HCT116 (cell line): ENCODE results near the gene G6PC2. TPM values are rescaled to one million over a fixed set of nuclear protein-coding genes. Genes with fewer than 3 reads are reported as not detected.

ENCODE experiments used
- ATAC-seq: fragments of 200-7000 bp; cut with Tn5 transposase; 2 replicates; pipeline ENCODE4 v1.9.1; 2020; ENCODE audit warnings: mild to moderate bottlenecking, moderate library complexity
- BruUV-seq: library from RNA; stranded (reverse); fragments of 400-500 nt; replicated peaks from 2 replicates; lab custom pipeline; 2021; lab: Mats Ljungman, UMichigan
- CTCF ChIA-PET: fragments of 300-600 bp; sonication (Branson Sonifier 250); formaldehyde crosslinking; loops from one replicate; lab custom pipeline; 2021; ENCODE audit warnings: antibody characterized with exemption; lab: Charles Lee
- POLR2A ChIA-PET: fragments of 300-600, 350-600 bp; sonication (Branson Sonifier 250); formaldehyde crosslinking; loops from one replicate; lab custom pipeline; 2021; ENCODE audit warnings: antibody characterized with exemption; lab: Charles Lee
- RAD21 ChIA-PET, 2 experiments: fragments of 300-600 bp; sonication (Branson Sonifier 250); formaldehyde crosslinking; loops; one replicate each; lab custom pipeline; 2023; ENCODE audit warnings: low total read pairs in 2 of 2; ENCODE audit not compliant: uncharacterized antibody in 2 of 2, unreplicated experiment in 2 of 2, low non-redundant PET in 1 of 2; lab: Charles Lee
- DNase-seq: peaks from one replicate; pipeline ENCODE4 v3.0.0-alpha.2; 2010; ENCODE audit warnings: low read depth, low spot score
- H2AFZ ChIP-seq: fragments of 200-600 bp; shearing (Covaris generic), sonication (generic); 2 replicates; pipeline ENCODE4 v1.6.1; 2017; ENCODE audit warnings: low read depth, mixed run types, mixed read lengths, antibody characterized with exemption, low read length; ENCODE audit not compliant: poor library complexity, severe bottlenecking
- H3K27ac ChIP-seq: 2 replicates; pipeline ENCODE4 v1.5.1; 2012; ENCODE audit warnings: low read depth, low read length
- H3K27me3 ChIP-seq: fragments of 200-600 bp; sonication (generic); 2 replicates; pipeline ENCODE4 v1.6.1; 2016; ENCODE audit warnings: mixed run types, low read length, mixed read lengths; ENCODE audit not compliant: insufficient read depth
- H3K36me3 ChIP-seq, 2 experiments: fragments of 200-500 bp in 1 of 2; fragments of 200-600 bp in 1 of 2; sonication (Bioruptor generic) in 1 of 2; sonication (generic) in 1 of 2; 2 replicates each; pipeline versions ENCODE4 v1.5.1 to v1.6.1; 2014 to 2016; ENCODE audit warnings: low read length in 2 of 2, inconsistent platforms in 1 of 2, mixed read lengths in 1 of 2, mixed run types in 1 of 2; ENCODE audit not compliant: insufficient read depth in 2 of 2, control insufficient read depth in 1 of 2
- H3K4me1 ChIP-seq, 2 experiments: fragments of 200-600 bp in 1 of 2; sonication (generic) in 1 of 2; 2 replicates each; pipeline versions ENCODE4 v1.5.1 to v1.6.1; 2012 to 2017; ENCODE audit warnings: low read length in 2 of 2, inconsistent platforms in 1 of 2, mild to moderate bottlenecking in 1 of 2, mixed read lengths in 1 of 2, mixed run types in 1 of 2, moderate library complexity in 1 of 2; ENCODE audit not compliant: insufficient read depth in 2 of 2, control insufficient read depth in 1 of 2
- H3K4me2 ChIP-seq: fragments of 200-600 bp; sonication (generic); 2 replicates; pipeline ENCODE4 v1.6.1; 2017; ENCODE audit warnings: mixed run types, low read length, mixed read lengths
- H3K4me3 ChIP-seq, 2 experiments: fragments of 200-600 bp in 1 of 2; sonication (generic) in 1 of 2; replicated peaks in 1 of 2; 2 replicates each; pipeline ENCODE4 v1.5.1; 2011 to 2016; ENCODE audit warnings: low read length in 2 of 2, control low read depth in 1 of 2, low read depth in 1 of 2, mild to moderate bottlenecking in 1 of 2, mixed read lengths in 1 of 2, mixed run types in 1 of 2
- H3K79me2 ChIP-seq: fragments of 200-600 bp; sonication (generic); 2 replicates; pipeline ENCODE4 v1.6.1; 2017; ENCODE audit warnings: mild to moderate bottlenecking, mixed run types, low read length, moderate library complexity, mixed read lengths; ENCODE audit not compliant: insufficient read depth
- H3K9ac ChIP-seq: fragments of 200-600 bp; sonication (generic); 2 replicates; pipeline ENCODE4 v1.6.1; 2016; ENCODE audit warnings: low read length, mixed read lengths
- H3K9me2 ChIP-seq: fragments of 200-600 bp; sonication (generic), shearing (Covaris generic); 2 replicates; pipeline ENCODE4 v1.6.1; 2017; ENCODE audit warnings: mixed run types, mild to moderate bottlenecking, moderate library complexity; ENCODE audit not compliant: insufficient read depth
- H3K9me3 ChIP-seq, 2 experiments: fragments of 200-500 bp in 1 of 2; fragments of 200-600 bp in 1 of 2; sonication (Bioruptor generic) in 1 of 2; sonication (generic) in 1 of 2; 2 replicates each; pipeline ENCODE4 v1.6.1; 2014 to 2017; ENCODE audit warnings: low read length in 2 of 2, mixed read lengths in 2 of 2, inconsistent platforms in 1 of 2, low read depth in 1 of 2, mild to moderate bottlenecking in 1 of 2, mixed run types in 1 of 2, moderate library complexity in 1 of 2; ENCODE audit not compliant: control insufficient read depth in 1 of 2, insufficient read depth in 1 of 2
- H4K20me1 ChIP-seq: fragments of 200-600 bp; sonication (generic), shearing (Covaris generic); 2 replicates; pipeline ENCODE4 v1.6.1; 2017; ENCODE audit warnings: mixed run types, mild to moderate bottlenecking, moderate library complexity; ENCODE audit not compliant: insufficient read depth
- CBX3 ChIP-seq: IDR thresholded peaks from 2 replicates; pipeline ENCODE4 v1.6.1; 2012; ENCODE audit warnings: low read depth
- FOSL1 ChIP-seq: IDR thresholded peaks from 2 replicates; pipeline ENCODE4 v1.6.1; 2012; ENCODE audit warnings: low read depth
- MAX ChIP-seq: IDR thresholded peaks from 2 replicates; pipeline ENCODE4 v1.6.1; 2012
- POLR2A ChIP-seq: IDR thresholded peaks from 2 replicates; pipeline ENCODE4 v1.7.0; 2011; ENCODE audit warnings: borderline replicate concordance; ENCODE audit not compliant: insufficient read depth, insufficient read length; ENCODE audit errors: extremely low read depth
- SP1 ChIP-seq: IDR thresholded peaks from 2 replicates; pipeline ENCODE4 v1.6.1; 2012; ENCODE audit warnings: low read depth
- ZBTB33 ChIP-seq: IDR thresholded peaks from 2 replicates; pipeline ENCODE4 v1.6.1; 2011; ENCODE audit warnings: mild to moderate bottlenecking, low read length, moderate library complexity; ENCODE audit not compliant: insufficient replicate concordance; ENCODE audit errors: extremely low read depth
- ZNF274 ChIP-seq: fragments of 200-500 bp; sonication (Bioruptor generic); IDR thresholded peaks from 2 replicates; pipeline ENCODE4 v1.6.1; 2014; ENCODE audit warnings: mild to moderate bottlenecking, low read depth, low read length, inconsistent platforms
- intact Hi-C: fragments of 100-400 bp; cut with micrococcal nuclease; formaldehyde crosslinking; loops from 2 replicates; pipeline ENCODE4 v1.10.0; 2022
- total RNA-seq: library from RNA; stranded (reverse); gene quantifications from one replicate; pipeline ENCODE4 v1.2.1, GENCODE V29; 2021; ENCODE audit not compliant: unreplicated experiment
- TF ChIP-seq, protein P1 (sequence below): IDR thresholded peaks from 2 replicates; pipeline ENCODE4 v1.6.1; 2012; ENCODE audit warnings: low read depth
- TF ChIP-seq, protein P2 (sequence below), 3 experiments: fragments of 200-600 bp in 1 of 3; sonication (generic) in 1 of 3; IDR thresholded peaks in 2 of 3; conservative IDR thresholded peaks in 1 of 3; 2 replicates each; pipeline ENCODE4 v1.5.1; 2012 to 2017; ENCODE audit warnings: low read depth in 2 of 3, low read length in 2 of 3, antibody characterized with exemption in 1 of 3, borderline replicate concordance in 1 of 3, control low read depth in 1 of 3, mild to moderate bottlenecking in 1 of 3, mixed read lengths in 1 of 3, mixed run types in 1 of 3, moderate library complexity in 1 of 3; ENCODE audit not compliant: insufficient read depth in 1 of 3

Gene G6PC2
- total RNA-seq, 1 experiment from 2014 or later, result not detected

DNA sequence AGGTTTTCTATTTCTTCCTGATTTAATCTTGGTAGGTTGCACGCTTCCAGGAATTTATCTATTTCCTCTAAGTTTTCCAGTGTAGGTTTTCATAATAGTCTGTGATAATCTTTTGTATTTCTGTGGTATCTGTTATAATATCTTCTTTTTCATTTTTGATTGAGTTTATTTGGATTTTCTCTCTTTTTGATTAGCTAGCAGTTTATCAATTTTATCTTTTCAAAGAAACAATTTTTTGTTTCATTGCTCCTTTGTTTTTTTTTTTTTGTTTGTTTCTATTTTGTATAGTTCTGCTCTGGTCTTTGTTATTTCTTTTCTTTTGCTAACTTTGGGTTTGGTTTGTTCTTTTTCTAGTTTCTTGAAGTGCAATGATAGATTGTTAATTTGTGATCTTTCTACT is 51.3 kb downstream of the G6PC2 start (continued):
- TF ChIP-seq, protein P1, sequence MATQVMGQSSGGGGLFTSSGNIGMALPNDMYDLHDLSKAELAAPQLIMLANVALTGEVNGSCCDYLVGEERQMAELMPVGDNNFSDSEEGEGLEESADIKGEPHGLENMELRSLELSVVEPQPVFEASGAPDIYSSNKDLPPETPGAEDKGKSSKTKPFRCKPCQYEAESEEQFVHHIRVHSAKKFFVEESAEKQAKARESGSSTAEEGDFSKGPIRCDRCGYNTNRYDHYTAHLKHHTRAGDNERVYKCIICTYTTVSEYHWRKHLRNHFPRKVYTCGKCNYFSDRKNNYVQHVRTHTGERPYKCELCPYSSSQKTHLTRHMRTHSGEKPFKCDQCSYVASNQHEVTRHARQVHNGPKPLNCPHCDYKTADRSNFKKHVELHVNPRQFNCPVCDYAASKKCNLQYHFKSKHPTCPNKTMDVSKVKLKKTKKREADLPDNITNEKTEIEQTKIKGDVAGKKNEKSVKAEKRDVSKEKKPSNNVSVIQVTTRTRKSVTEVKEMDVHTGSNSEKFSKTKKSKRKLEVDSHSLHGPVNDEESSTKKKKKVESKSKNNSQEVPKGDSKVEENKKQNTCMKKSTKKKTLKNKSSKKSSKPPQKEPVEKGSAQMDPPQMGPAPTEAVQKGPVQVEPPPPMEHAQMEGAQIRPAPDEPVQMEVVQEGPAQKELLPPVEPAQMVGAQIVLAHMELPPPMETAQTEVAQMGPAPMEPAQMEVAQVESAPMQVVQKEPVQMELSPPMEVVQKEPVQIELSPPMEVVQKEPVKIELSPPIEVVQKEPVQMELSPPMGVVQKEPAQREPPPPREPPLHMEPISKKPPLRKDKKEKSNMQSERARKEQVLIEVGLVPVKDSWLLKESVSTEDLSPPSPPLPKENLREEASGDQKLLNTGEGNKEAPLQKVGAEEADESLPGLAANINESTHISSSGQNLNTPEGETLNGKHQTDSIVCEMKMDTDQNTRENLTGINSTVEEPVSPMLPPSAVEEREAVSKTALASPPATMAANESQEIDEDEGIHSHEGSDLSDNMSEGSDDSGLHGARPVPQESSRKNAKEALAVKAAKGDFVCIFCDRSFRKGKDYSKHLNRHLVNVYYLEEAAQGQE, result no peak

DNA sequence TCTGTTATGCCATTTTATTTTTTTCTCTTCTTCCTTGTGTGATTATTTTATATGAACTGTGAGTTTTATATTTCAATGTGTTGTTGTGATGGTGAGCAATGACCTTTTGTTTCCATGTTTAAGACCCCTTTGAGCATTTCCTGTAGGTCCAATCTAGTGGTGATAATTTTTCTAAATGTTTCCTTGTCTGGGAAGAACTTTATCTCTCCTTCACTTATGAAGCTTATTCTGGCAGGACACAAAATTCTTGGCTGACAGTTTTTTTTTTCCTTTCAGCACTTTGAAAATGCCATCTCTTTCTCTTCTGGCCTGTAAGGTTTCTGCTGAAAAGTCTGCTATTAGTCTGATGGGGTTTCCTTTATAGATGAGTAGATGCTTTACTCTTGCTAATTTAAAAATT is 53.2 kb downstream of the G6PC2 start:
- CTCF ChIA-PET, result no interaction called here
- no peaks in the 10 kb centered on the region for H4K20me1 ChIP-seq
- no TSS peak for BruUV-seq
- no peaks in the 10 kb centered on the region for H3K79me2 ChIP-seq
- H3K4me1 ChIP-seq, result no peaks in the 10 kb centered on the region
- no peak overlapping the region for H2AFZ ChIP-seq
- intact Hi-C loops, result no loop called here
- POLR2A ChIA-PET, result no interaction called here
- ATAC-seq (no peak), DNase-seq (no peak)
- no peak overlapping the region for H3K4me3 ChIP-seq
- no peaks in the 10 kb centered on the region for H3K36me3 ChIP-seq
- H3K9ac ChIP-seq, result no peak overlapping the region
- no peaks in the 10 kb centered on the region for H3K9me3 ChIP-seq
- H3K27me3 ChIP-seq, result no peaks in the 10 kb centered on the region
- RAD21 ChIA-PET, result interaction anchor here in 1 of 2 experiments (0.6 kb wide), 1 partner anchor 1863 kb away, joined by 3 read pairs; the partner anchor contains the start of gene GAD1
- H3K4me2 ChIP-seq, result no peak overlapping the region
- no peaks in the 10 kb centered on the region for H3K9me2 ChIP-seq
- TF ChIP-seq MAX (no peak), FOSL1 (no peak)
- no peak overlapping the region for H3K27ac ChIP-seq

DNA sequence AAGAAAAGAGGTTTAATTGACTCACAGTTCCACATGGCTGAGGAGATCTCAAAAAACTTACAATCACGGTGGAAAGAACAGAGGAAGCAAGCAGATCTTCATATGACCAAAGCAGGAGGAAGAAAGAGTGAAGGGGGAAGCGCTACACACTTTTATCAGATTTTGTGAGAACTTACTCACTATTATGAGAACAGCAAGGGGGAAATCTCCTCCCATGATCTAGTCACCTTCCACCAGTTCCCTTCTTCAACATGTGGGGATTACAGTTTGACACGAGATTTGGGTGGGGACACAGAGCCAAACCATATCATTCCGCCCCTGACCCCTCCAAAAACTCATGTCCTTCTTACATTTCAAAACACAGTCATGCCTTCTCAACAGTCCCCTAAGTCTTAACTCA is 54.2 kb downstream of the G6PC2 start:
- no peaks in the 10 kb centered on the region for H3K9me3 ChIP-seq
- no peak for DNase-seq
- no peaks in the 10 kb centered on the region for H3K36me3 ChIP-seq
- ChIA-PET CTCF (no interaction called here), POLR2A (no interaction called here), RAD21 (no interaction called here)
- no peaks in the 10 kb centered on the region for H3K4me1 ChIP-seq
- no peaks in the 10 kb centered on the region for H3K9me2 ChIP-seq
- H3K79me2 ChIP-seq, result no peaks in the 10 kb centered on the region
- no peak overlapping the region for H3K4me2 ChIP-seq
- H2AFZ ChIP-seq, result no peak overlapping the region
- ATAC-seq, result no peak
- H3K27me3 ChIP-seq, result no peaks in the 10 kb centered on the region
- no peaks in the 10 kb centered on the region for H4K20me1 ChIP-seq
- H3K27ac ChIP-seq, result no peak overlapping the region
- BruUV-seq, result no TSS peak
- no peak overlapping the region for H3K4me3 ChIP-seq
- intact Hi-C loops, result no loop called here
- no peak overlapping the region for H3K9ac ChIP-seq
- no peak for TF ChIP-seq POLR2A
- TF ChIP-seq ZBTB33, result no peak
- no peak for TF ChIP-seq MAX
- no peak for TF ChIP-seq CBX3
- TF ChIP-seq FOSL1, result no peak
- TF ChIP-seq, protein P2, sequence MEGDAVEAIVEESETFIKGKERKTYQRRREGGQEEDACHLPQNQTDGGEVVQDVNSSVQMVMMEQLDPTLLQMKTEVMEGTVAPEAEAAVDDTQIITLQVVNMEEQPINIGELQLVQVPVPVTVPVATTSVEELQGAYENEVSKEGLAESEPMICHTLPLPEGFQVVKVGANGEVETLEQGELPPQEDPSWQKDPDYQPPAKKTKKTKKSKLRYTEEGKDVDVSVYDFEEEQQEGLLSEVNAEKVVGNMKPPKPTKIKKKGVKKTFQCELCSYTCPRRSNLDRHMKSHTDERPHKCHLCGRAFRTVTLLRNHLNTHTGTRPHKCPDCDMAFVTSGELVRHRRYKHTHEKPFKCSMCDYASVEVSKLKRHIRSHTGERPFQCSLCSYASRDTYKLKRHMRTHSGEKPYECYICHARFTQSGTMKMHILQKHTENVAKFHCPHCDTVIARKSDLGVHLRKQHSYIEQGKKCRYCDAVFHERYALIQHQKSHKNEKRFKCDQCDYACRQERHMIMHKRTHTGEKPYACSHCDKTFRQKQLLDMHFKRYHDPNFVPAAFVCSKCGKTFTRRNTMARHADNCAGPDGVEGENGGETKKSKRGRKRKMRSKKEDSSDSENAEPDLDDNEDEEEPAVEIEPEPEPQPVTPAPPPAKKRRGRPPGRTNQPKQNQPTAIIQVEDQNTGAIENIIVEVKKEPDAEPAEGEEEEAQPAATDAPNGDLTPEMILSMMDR (IDR thresholded peaks at IDR 0.05 in 2 of 3, conservative IDR thresholded peaks at IDR 0.05 in 1 of 3; ENCODE audit: borderline replicate concordance in 1 of 3, insufficient read depth in 1 of 3, low read depth in 2 of 3, low read length in 2 of 3), result no peak
- TF ChIP-seq SP1, result no peak
- TF ChIP-seq ZNF274, result no peak
